Smooth muscle cell (in vitro differentiated cells): ENCODE results near the gene ACCSL. TPM values are rescaled to one million over a fixed set of nuclear protein-coding genes. Genes with fewer than 3 reads are reported as not detected.

Experiments used
- DNase-seq: peaks from one replicate; lab custom pipeline; 2025; ENCODE audit not compliant: unreplicated experiment; lab: John Stamatoyannopoulos, UW
- H2AFZ ChIP-seq: fragments of 200-600 bp; sonication (generic); 2 replicates; pipeline ENCODE4 v1.6.0; 2016; ENCODE audit warnings: antibody characterized with exemption, low read depth, mild to moderate bottlenecking
- H3F3A ChIP-seq: fragments of 200-600 bp; sonication (generic); 2 replicates; pipeline ENCODE4 v1.6.0; 2017; ENCODE audit warnings: antibody characterized with exemption, low read depth
- H3K27ac ChIP-seq: fragments of 200-600 bp; sonication (generic); 2 replicates; pipeline ENCODE4 v1.5.1; 2016; ENCODE audit warnings: low read depth, mild to moderate bottlenecking
- H3K27me3 ChIP-seq: fragments of 200-600 bp; sonication (generic); 2 replicates; pipeline ENCODE4 v1.6.1; 2016; ENCODE audit warnings: low read depth, mild to moderate bottlenecking
- H3K36me3 ChIP-seq: fragments of 200-600 bp; sonication (generic); 2 replicates; pipeline ENCODE4 v1.5.1; 2016; ENCODE audit warnings: low read depth
- H3K4me1 ChIP-seq: fragments of 200-600 bp; sonication (generic); 2 replicates; pipeline ENCODE4 v1.5.1; 2016; ENCODE audit warnings: low read depth
- H3K4me2 ChIP-seq: fragments of 200-600 bp; sonication (generic); 2 replicates; pipeline ENCODE4 v1.6.0; 2016; ENCODE audit warnings: mild to moderate bottlenecking
- H3K4me3 ChIP-seq: fragments of 200-600 bp; sonication (generic); 2 replicates; pipeline ENCODE4 v1.5.1; 2016; ENCODE audit warnings: mild to moderate bottlenecking
- H3K79me2 ChIP-seq: fragments of 200-600 bp; sonication (generic); 2 replicates; pipeline ENCODE4 v1.6.0; 2016; ENCODE audit warnings: low read depth, mild to moderate bottlenecking
- H3K9ac ChIP-seq: fragments of 200-600 bp; sonication (generic); 2 replicates; pipeline ENCODE4 v1.6.0; 2016; ENCODE audit warnings: low read depth
- H3K9me3 ChIP-seq: fragments of 200-600 bp; sonication (generic); replicated peaks from 2 replicates; pipeline ENCODE4 v1.5.1; 2016; ENCODE audit warnings: low read depth
- H4K20me1 ChIP-seq: fragments of 200-600 bp; sonication (generic); 2 replicates; pipeline ENCODE4 v1.6.0; 2016; ENCODE audit warnings: low read depth
- CTCF ChIP-seq: fragments of 200-600 bp; sonication (generic); IDR thresholded peaks from 2 replicates; pipeline ENCODE4 v1.5.1; 2017; ENCODE audit warnings: borderline replicate concordance, mild to moderate bottlenecking, antibody characterized with exemption; ENCODE audit not compliant: insufficient read depth, poor library complexity, severe bottlenecking
- WGBS: methylation state at CpG from one replicate; pipeline ENCODE4 v1.1.7; 2016; ENCODE audit warnings: low lambda C conversion rate; 5-methylcytosine and 5-hydroxymethylcytosine counted together
- polyA plus RNA-seq: library from polyadenylated mRNA; unstranded; fragments of >200 nt; fragmentation: Nextera tagmentation; extraction: Ambion mirVana; gene quantifications from 2 replicates; pipeline ENCODE4 v1.2.1, GENCODE V29; 2016
- total RNA-seq: library from RNA; depleted of rRNA; stranded (reverse); fragments of >200 nt; gene quantifications from 2 replicates; pipeline ENCODE4 v1.2.3, GENCODE V29; 2014

Gene ACCSL
- total and polyA plus RNA-seq, 2 experiments from 2014 or later = not detected

GRCh38 chr11:44018829-44019228, 29.0 kb upstream of the ACCSL start:
- Histone ChIP-seq H3K36me3 (no peaks in the 10 kb centered on the region), H3K9ac (no peak overlapping the region), H3F3A (no peaks in the 10 kb centered on the region), H3K27me3 (no peaks in the 10 kb centered on the region), H3K4me1 (no peaks in the 10 kb centered on the region), H3K4me2 (no peak overlapping the region), H3K4me3 (no peak overlapping the region), H2AFZ (no peak overlapping the region), H3K9me3 (no peaks in the 10 kb centered on the region), H3K27ac (no peak overlapping the region), H4K20me1 (no peaks in the 10 kb centered on the region), H3K79me2 (no peaks in the 10 kb centered on the region)
- no peak for DNase-seq
- no peak for TF ChIP-seq CTCF
- 82% methylated on average over 2 of the region's 2 CpGs for WGBS

- Histone ChIP-seq H3K27me3 (no peaks in the 10 kb centered on the region), H3K36me3 (peaks cover 4% of the 10 kb centered on the region), H3K9ac (no peak overlapping the region), H4K20me1 (no peaks in the 10 kb centered on the region), H2AFZ (no peak overlapping the region), H3K9me3 (no peaks in the 10 kb centered on the region), H3K4me1 (peaks cover 9% of the 10 kb centered on the region), H3K27ac (no peak overlapping the region), H3F3A (peaks cover 6% of the 10 kb centered on the region), H3K79me2 (no peaks in the 10 kb centered on the region), H3K4me2 (no peak overlapping the region), H3K4me3 (no peak overlapping the region)
- TF ChIP-seq CTCF = no peak
- DNase-seq = no peak
- 88% methylated on average over 1 of the region's 1 CpG for WGBS
Measured at GRCh38 chr11:44024977-44025376, 22.8 kb upstream of the ACCSL start.

- H3K27me3 ChIP-seq = no peaks in the 10 kb centered on the region
- no peak for DNase-seq
Measured at GRCh38 chr11:44025727-44026126, 22.1 kb upstream of the ACCSL start.

More at GRCh38 chr11:44025727-44026126, 22.1 kb upstream of the ACCSL start:
- Histone ChIP-seq H3K36me3 (peaks cover 4% of the 10 kb centered on the region), H3K9me3 (no peaks in the 10 kb centered on the region), H3K27ac (no peak overlapping the region), H4K20me1 (no peaks in the 10 kb centered on the region), H3K4me3 (no peak overlapping the region), H2AFZ (no peak overlapping the region), H3K79me2 (no peaks in the 10 kb centered on the region), H3K4me2 (no peak overlapping the region), H3K4me1 (peaks cover 16% of the 10 kb centered on the region), H3K9ac (no peak overlapping the region), H3F3A (peaks cover 6% of the 10 kb centered on the region)
- TF ChIP-seq CTCF = no peak
